ENCODE measurements around the gene C4orf50. TPM values are rescaled to one million over a fixed set of nuclear protein-coding genes. Genes with fewer than 3 reads are reported as not detected.
"Not testable (repeated sequence)": the region's sequence is repeated elsewhere in the genome, so short reads cannot be mapped to it uniquely, and the experiment has no call there.

C4orf50 gene
- total and polyA plus RNA-seq, 7 donors, result under 0.01 to 0.83 (median 0.43) TPM; not detected in 1

- Histone ChIP-seq H3K4me1 (no peaks in the 10 kb centered on the region), H3K27me3 (peaks cover 4 to 30% (median 26%) of the 10 kb centered on the region in 3 donors), H3K9me3 (no peaks in the 10 kb centered on the region), H3K36me3 (no peaks in the 10 kb centered on the region), H3K4me3 (no peak overlapping the region), H3K27ac (no peak overlapping the region)
- intact Hi-C loops (cut with DNase I), result no loop called here
- peak; percentile 9 for DNase-seq
- 76 to 80% methylated on average over 4 of the region's 4 CpGs for WGBS, 2 donors
- TF ChIP-seq POLR2A (IDR thresholded peaks at IDR 0.05) (no peak), EP300 (IDR thresholded peaks at IDR 0.05) (no peak), CTCF (IDR thresholded peaks at IDR 0.05) (no peak), POLR2AphosphoS5 (IDR thresholded peaks at IDR 0.05) (no peak)
These were observed 13.1 kb downstream of the C4orf50 start for GRCh38 chr4:6005175-6005574.

GRCh38 chr4:6003485-6003884, 14.7 kb downstream of the C4orf50 start:
- WGBS, 2 donors, result 69 to 96% methylated on average over 1 of the region's 1 CpG
- intact Hi-C loops (cut with DNase I), result not testable (repeated sequence)
- peaks cover 0 to 33% (median 14%) of the 10 kb centered on the region in 3 donors for H3K27me3 ChIP-seq

GRCh38 chr4:6002926-6003325, 15.3 kb downstream of the C4orf50 start:
- intact Hi-C loops (cut with DNase I), result no loop called here
- Histone ChIP-seq H3K9me3 (no peaks in the 10 kb centered on the region), H3K4me1 (no peaks in the 10 kb centered on the region), H3K27me3 (peaks cover 0 to 33% (median 12%) of the 10 kb centered on the region in 3 donors), H3K27ac (no peak overlapping the region), H3K4me3 (no peak overlapping the region), H3K36me3 (no peaks in the 10 kb centered on the region)
- DNase-seq, result no peak
- TF ChIP-seq POLR2AphosphoS5 (IDR thresholded peaks at IDR 0.05), result no peak
- TF ChIP-seq POLR2A (IDR thresholded peaks at IDR 0.05), result no peak
- TF ChIP-seq CTCF (IDR thresholded peaks at IDR 0.05), result no peak
- no peak for TF ChIP-seq EP300 (IDR thresholded peaks at IDR 0.05)
- WGBS, 2 donors, result 72 to 80% methylated on average over 3 of the region's 3 CpGs

More at GRCh38 chr4:6003485-6003884, 14.7 kb downstream of the C4orf50 start:
- not testable (repeated sequence) for H3K36me3 ChIP-seq, H3K9me3 ChIP-seq, H3K4me3 ChIP-seq, H3K27ac ChIP-seq, DNase-seq, H3K4me1 ChIP-seq

- Histone ChIP-seq H3K4me3 (no peak overlapping the region), H3K4me1 (no peaks in the 10 kb centered on the region), H3K9me3 (no peaks in the 10 kb centered on the region), H3K27me3 (peaks cover 0 to 31% (median 7%) of the 10 kb centered on the region in 3 donors), H3K27ac (no peak overlapping the region), H3K36me3 (no peaks in the 10 kb centered on the region)
- TF ChIP-seq CTCF (IDR thresholded peaks at IDR 0.05), result no peak
- DNase-seq, result no peak
- intact Hi-C loops (cut with DNase I), result no loop called here
- 76 to 86% methylated on average over 5 of the region's 5 CpGs for WGBS, 2 donors
These were observed 15.8 kb downstream of the C4orf50 start for GRCh38 chr4:6002492-6002833.

GRCh38 chr4:6001680-6002491, 16.3 kb downstream of the C4orf50 start:
- no peaks in the 10 kb centered on the region for H3K4me1 ChIP-seq
- H3K27ac ChIP-seq, result no peak overlapping the region
- H3K4me3 ChIP-seq, result no peak overlapping the region
- intact Hi-C loops (cut with DNase I), result no loop called here
- no peaks in the 10 kb centered on the region for H3K9me3 ChIP-seq
- H3K27me3 ChIP-seq, result peaks cover 0 to 28% (median 5%) of the 10 kb centered on the region in 3 donors
- H3K36me3 ChIP-seq, result no peaks in the 10 kb centered on the region
- WGBS, 2 donors, result 41 to 68% methylated on average over 6 of the region's 6 CpGs
- peak; percentile 22 for DNase-seq
- TF ChIP-seq POLR2AphosphoS5 (IDR thresholded peaks at IDR 0.05) (no peak), EP300 (IDR thresholded peaks at IDR 0.05) (no peak), POLR2A (IDR thresholded peaks at IDR 0.05) (no peak), CTCF (IDR thresholded peaks at IDR 0.05) (no peak)

All from sigmoid colon (tissue), 7 donors.